Psoas muscle (tissue), 8 donors: Measurements from ENCODE around the gene FNDC11. TPM values are rescaled to one million over a fixed set of nuclear protein-coding genes. Genes with fewer than 3 reads are reported as not detected.

Experiments used
- ATAC-seq, 4 donors: fragments of 200-7000 bp; cut with Tn5 transposase; one replicate each; pipeline ENCODE4 v1.9.1; 2020; ENCODE audit warnings: moderate library complexity in 3 of 4, mild to moderate bottlenecking in 2 of 4
- DNase-seq, 2 donors: peaks; one replicate each; pipeline ENCODE4 v3.0.0-alpha.2; 2020
- H3K27ac ChIP-seq: fragments of 200-600 bp; one replicate; pipeline ENCODE4 v1.8.0; 2022
- H3K27me3 ChIP-seq, 3 donors: fragments of 200-600 bp in 1 of 3; one replicate each; pipeline versions ENCODE4 v1.6.1 to v1.8.0; 2013 to 2022; ENCODE audit warnings: low read length in 2 of 3, mild to moderate bottlenecking in 2 of 3, moderate library complexity in 1 of 3; ENCODE audit not compliant: insufficient read depth in 3 of 3
- H3K36me3 ChIP-seq, 2 donors: fragments of 200-600 bp in 1 of 2; one replicate each; pipeline versions ENCODE4 v1.6.1 to v1.8.0; 2013 to 2022; ENCODE audit warnings: low read depth in 1 of 2, mild to moderate bottlenecking in 1 of 2, moderate library complexity in 1 of 2; ENCODE audit not compliant: insufficient read depth in 1 of 2
- H3K4me1 ChIP-seq: fragments of 200-600 bp; one replicate; pipeline ENCODE4 v1.8.0; 2022
- H3K4me3 ChIP-seq: fragments of 200-600 bp; one replicate; pipeline ENCODE4 v1.8.0; 2022; ENCODE audit warnings: mild to moderate bottlenecking
- H3K9me3 ChIP-seq: fragments of 200-600 bp; one replicate; pipeline ENCODE4 v1.8.0; 2022
- WGBS, 3 donors: extraction: QIAGEN DNeasy Blood & Tissue Kit; methylation state at CpG; one replicate each; pipeline versions ENCODE4 v1.1.6 to v1.1.7; 2013; 5-methylcytosine and 5-hydroxymethylcytosine counted together
- intact Hi-C, 2 donors: fragments of 100-400 bp; cut with DNase I; formaldehyde crosslinking; loops; one replicate each; pipeline versions ENCODE4 v1.11.0 to v1.14.2; 2022
- polyA plus RNA-seq, 3 donors: library from polyadenylated mRNA; stranded (reverse); fragments of 200-250 nt; gene quantifications; one replicate each; pipeline ENCODE4 v1.2.3, GENCODE V29; 2013
- total RNA-seq, 4 donors: library from RNA; stranded (reverse); fragmentation: NEBNext Ultra II Directional in 2 of 4; extraction: Animal tissue kit (Norgen Biotek cat#: 25700) in 2 of 4; gene quantifications; one replicate each; pipeline versions ENCODE4 v1.2.1 to v1.2.4, GENCODE V29; 2021 to 2023
- TF ChIP-seq, protein P1 (sequence below): fragments of 200-600 bp; IDR thresholded peaks from one replicate; pipeline ENCODE4 v1.8.0; 2022; ENCODE audit warnings: antibody characterized with exemption
- donor health status: healthy with polysubstance abuse.
- donor health status: DM: no; HTN: no; CAD: no; lungs with moderate emphysema.
- donor health status: Bipolar disorder and iron deficiency.
- donor health status: healthy.
- donor health status: DM: yes; HTN: yes; CAD: no.
- donor health status: DM: no; HTN: no; CAD: no.
- donor health status: DM: no; HTN: no; CAD: no.
- donor health status: DM: yes; HTN: yes; CAD: no.

FNDC11 gene
- total and polyA plus RNA-seq, 7 donors, result 0.07 to 0.14 (median 0.08) TPM; not detected in 4

DNA sequence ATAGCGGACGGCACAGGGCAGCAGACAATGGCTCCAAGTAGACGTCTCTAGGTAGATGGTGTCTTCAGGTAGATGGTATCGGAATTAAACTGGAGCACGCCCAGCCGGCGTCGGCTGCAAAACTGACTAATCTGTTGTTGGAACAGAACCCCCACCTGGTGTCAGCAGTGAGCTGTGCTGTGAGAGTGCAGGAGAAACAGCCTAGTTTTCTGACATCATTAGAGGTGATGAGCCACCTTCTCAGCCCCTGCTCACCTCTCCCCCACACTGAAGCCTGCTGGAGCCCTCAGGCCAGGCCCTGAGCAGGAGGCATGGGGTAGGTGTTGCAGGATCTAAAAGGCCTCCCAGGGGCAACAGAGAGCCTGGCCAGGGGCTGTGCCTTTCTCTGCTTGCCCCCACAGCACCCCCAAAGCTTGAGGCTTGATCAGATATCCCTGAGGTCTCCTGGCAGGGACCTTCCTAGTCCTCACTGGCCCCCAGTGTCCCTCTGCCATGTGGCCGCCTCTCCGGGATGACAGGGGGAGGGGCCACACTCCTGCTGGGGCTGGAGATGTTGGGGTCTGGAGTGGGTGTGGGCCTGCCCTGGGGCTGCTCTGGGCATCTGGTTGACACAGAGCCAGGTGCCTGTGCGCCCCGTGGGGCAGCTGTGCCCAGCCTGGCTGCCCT is 27.0 kb downstream of the FNDC11 start:
- Histone ChIP-seq H3K4me1 (peaks cover 5% of the 10 kb centered on the region), H3K27ac (no peak overlapping the region), H3K9me3 (no peaks in the 10 kb centered on the region), H3K27me3 (peaks cover 0 to 3% (median 0%) of the 10 kb centered on the region in 3 donors), H3K4me3 (no peak overlapping the region), H3K36me3 (no peaks in the 10 kb centered on the region)
- TF ChIP-seq, protein P1, sequence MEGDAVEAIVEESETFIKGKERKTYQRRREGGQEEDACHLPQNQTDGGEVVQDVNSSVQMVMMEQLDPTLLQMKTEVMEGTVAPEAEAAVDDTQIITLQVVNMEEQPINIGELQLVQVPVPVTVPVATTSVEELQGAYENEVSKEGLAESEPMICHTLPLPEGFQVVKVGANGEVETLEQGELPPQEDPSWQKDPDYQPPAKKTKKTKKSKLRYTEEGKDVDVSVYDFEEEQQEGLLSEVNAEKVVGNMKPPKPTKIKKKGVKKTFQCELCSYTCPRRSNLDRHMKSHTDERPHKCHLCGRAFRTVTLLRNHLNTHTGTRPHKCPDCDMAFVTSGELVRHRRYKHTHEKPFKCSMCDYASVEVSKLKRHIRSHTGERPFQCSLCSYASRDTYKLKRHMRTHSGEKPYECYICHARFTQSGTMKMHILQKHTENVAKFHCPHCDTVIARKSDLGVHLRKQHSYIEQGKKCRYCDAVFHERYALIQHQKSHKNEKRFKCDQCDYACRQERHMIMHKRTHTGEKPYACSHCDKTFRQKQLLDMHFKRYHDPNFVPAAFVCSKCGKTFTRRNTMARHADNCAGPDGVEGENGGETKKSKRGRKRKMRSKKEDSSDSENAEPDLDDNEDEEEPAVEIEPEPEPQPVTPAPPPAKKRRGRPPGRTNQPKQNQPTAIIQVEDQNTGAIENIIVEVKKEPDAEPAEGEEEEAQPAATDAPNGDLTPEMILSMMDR, result no peak
- intact Hi-C loops, result no loop called here
- ATAC-seq (no peak), DNase-seq (no peak)
- 58 to 67% (median 65%) methylated on average over 12 of the region's 12 CpGs for WGBS, 3 donors

DNA sequence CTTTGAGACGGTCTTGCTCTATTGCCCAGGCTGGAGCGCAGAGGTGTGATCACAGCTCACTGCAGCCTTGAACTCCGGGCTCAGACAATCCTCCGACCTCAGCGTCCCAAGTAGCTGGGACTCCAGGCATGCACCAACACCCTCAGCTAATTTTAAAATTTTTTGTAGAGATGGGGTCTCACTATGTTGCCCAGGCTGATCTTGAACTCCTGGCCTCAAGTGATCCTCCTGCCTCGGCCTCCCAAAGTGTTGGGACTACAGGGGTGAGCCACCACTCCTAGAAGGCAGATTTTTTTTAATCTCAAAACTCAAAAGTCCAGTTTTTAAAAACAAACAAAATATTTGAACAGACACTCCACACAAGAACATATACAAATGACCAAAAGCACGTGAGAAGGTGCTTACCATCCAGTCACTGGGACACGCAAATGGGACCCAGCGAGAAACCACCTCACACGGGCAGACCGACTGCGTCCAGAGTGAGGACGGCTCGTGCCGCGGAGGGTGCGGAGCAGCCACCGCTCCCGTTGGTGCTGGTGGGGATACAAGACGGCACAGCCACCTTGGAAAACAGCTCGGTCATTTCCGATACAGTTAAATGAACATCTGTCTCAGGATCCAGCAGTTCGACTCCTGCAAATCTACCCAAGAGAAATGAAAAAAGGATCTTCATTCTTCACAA is 28.6 kb downstream of the FNDC11 start:
- Histone ChIP-seq H3K36me3 (no peaks in the 10 kb centered on the region), H3K27ac (no peak overlapping the region), H3K4me1 (no peaks in the 10 kb centered on the region), H3K9me3 (no peaks in the 10 kb centered on the region), H3K4me3 (no peak overlapping the region), H3K27me3 (peaks cover 0 to 3% (median 0%) of the 10 kb centered on the region in 3 donors)
- ATAC-seq (no peak), DNase-seq (no peak)
- TF ChIP-seq, protein P1, result no peak
- intact Hi-C loops, result no loop called here
- 81 to 85% (median 84%) methylated on average over 23 of the region's 23 CpGs for WGBS, 3 donors

DNA sequence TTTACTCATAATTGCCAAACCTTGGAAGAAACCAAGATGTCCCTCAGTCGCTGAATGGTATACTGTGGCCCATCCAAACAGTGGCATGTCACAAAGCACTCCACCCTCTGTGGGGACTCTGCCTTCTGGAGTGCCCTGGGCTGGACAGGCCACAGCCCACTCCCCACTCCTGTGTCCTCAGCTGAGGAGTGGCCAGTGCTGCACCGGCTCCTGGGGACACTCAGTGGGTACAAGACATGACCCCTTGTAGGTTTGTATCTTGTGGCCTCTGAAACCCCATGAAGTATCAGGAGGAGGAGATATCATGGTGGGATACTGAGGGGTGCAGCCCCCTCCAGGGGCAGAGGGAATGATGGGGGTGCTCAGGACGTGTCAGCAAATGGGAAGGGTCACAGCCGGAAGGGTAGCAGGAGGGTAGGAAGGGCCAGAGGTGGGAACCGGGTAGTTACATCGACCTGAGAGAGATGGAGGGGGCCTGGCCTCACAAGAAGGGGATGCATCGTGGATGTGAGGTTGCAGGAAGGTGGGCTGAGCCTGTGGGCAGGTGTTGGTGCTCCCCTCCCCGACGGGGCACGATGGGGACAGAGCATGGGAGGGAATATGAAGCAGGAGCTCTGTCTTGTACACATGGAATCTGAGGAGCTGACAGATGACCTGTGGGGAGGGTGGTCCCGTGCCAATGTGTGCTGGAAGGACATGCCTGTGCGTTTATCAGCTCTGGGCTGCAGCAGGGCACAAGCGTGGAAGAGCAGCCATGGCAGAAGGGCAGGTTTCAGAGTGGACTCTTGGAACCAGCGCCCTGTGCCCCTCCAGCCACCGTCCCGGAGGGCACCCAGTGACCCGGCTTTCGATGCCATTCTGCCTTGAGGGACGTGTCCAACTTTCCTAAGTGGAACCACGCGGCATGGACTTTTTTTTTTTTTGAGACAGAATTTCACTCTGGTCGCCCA is 31.9 kb downstream of the FNDC11 start:
- DNase-seq (no peak), ATAC-seq (peak in 1 of 4 donors; percentile 34)
- Histone ChIP-seq H3K27me3 (no peaks in the 10 kb centered on the region), H3K27ac (no peak overlapping the region), H3K36me3 (peaks cover 0 to 17% of the 10 kb centered on the region in 2 donors), H3K9me3 (no peaks in the 10 kb centered on the region), H3K4me1 (no peaks in the 10 kb centered on the region), H3K4me3 (no peak overlapping the region)
- 50 to 70% (median 51%) methylated on average over 22 of the region's 22 CpGs for WGBS, 3 donors
- intact Hi-C loops, result no loop called here
- TF ChIP-seq, protein P1, result no peak

DNA sequence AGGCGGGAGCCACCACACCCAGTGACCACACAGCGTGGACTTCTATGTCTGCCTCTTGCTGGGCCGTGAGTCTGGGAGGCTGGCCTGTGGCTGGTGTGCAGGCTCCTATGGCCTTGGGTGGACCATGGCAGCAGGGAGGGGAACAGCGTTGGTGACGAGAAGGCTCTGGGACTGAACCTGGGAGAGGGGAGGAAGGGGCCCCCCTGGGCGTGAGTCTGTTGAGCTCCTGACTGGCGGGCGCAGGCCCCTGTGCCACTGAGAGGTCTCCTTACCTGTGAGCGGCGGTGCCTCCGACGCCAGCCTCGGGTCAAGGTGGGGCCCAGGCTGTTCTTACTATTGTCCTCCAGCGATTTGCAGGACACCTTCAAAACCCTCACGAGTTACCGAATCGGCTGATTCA is 32.8 kb downstream of the FNDC11 start:
- DNase-seq (no peak), ATAC-seq (peak in 1 of 4 donors; percentile 14)
- TF ChIP-seq, protein P1, result no peak
- no peaks in the 10 kb centered on the region for H3K9me3 ChIP-seq
- intact Hi-C loops, result no loop called here
- H3K4me1 ChIP-seq, result no peaks in the 10 kb centered on the region
- H3K36me3 ChIP-seq, result peaks cover 2 to 26% of the 10 kb centered on the region in 2 donors
- no peaks in the 10 kb centered on the region for H3K27me3 ChIP-seq
- H3K27ac ChIP-seq, result no peak overlapping the region
- 89 to 96% (median 90%) methylated on average over 16 to 17 of the region's 17 CpGs for WGBS, 3 donors
- no peak overlapping the region for H3K4me3 ChIP-seq
